Measurements from ENCODE around the gene TRUB2. TPM values are rescaled to one million over a fixed set of nuclear protein-coding genes. Genes with fewer than 3 reads are reported as not detected.

Gene TRUB2
- total and polyA plus RNA-seq, 2 experiments from 2014 or later: 17.4 to 50.9 TPM

DNA sequence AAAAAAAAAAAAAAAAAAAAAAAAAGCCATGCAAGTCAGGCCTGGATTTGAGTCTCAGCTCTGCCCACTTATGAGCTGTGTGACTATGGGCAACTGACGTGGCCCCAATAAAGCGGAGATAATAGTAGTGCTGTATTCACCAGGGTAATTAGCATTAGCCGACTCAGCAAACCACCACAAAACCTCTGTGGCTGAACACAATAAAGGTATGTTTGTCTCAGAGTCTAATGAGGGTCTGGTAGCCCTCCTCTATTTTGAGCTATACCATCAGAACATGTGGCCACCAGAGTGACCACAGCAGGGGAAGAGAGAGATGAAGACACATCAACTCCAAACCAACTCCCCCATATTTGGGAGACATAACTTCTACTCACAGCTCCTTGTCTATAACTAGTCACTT, 30.2 kb downstream of the TRUB2 start:
- Histone ChIP-seq H3K27ac (no peak overlapping the region), H3K9me2 (replicated peaks; ENCODE audit: insufficient read depth) (no peaks in the 10 kb centered on the region), H3K4me2 (no peak overlapping the region), H3K79me2 (no peaks in the 10 kb centered on the region), H3K9me3 (ENCODE audit: low read depth) (no peaks in the 10 kb centered on the region), H3K4me1 (ENCODE audit: insufficient read depth) (peaks cover 10% of the 10 kb centered on the region), H2AFZ (no peak overlapping the region), H4K20me1 (ENCODE audit: insufficient read depth, poor library complexity, severe bottlenecking) (no peaks in the 10 kb centered on the region), H3K4me3 (no peak overlapping the region), H3K36me3 (replicated peaks; ENCODE audit: insufficient read depth, low read depth) (no peaks in the 10 kb centered on the region), H3K27me3 (no peaks in the 10 kb centered on the region)
- 91% methylated on average over 3 of the region's 3 CpGs for WGBS (ENCODE audit: low lambda C conversion rate, missing lambda C conversion rate)
- DNase-seq (ENCODE audit: low spot score): no peak
- TF ChIP-seq, protein P1, sequence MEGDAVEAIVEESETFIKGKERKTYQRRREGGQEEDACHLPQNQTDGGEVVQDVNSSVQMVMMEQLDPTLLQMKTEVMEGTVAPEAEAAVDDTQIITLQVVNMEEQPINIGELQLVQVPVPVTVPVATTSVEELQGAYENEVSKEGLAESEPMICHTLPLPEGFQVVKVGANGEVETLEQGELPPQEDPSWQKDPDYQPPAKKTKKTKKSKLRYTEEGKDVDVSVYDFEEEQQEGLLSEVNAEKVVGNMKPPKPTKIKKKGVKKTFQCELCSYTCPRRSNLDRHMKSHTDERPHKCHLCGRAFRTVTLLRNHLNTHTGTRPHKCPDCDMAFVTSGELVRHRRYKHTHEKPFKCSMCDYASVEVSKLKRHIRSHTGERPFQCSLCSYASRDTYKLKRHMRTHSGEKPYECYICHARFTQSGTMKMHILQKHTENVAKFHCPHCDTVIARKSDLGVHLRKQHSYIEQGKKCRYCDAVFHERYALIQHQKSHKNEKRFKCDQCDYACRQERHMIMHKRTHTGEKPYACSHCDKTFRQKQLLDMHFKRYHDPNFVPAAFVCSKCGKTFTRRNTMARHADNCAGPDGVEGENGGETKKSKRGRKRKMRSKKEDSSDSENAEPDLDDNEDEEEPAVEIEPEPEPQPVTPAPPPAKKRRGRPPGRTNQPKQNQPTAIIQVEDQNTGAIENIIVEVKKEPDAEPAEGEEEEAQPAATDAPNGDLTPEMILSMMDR (IDR thresholded peaks at IDR 0.05; ENCODE audit: poor library complexity): no peak
- TF ChIP-seq EZH2 (IDR thresholded peaks at IDR 0.05; ENCODE audit: borderline replicate concordance): no peak
- no peak for TF ChIP-seq EZH2phosphoT487 (IDR thresholded peaks at IDR 0.05; ENCODE audit: low read depth, severe bottlenecking, unreplicated experiment)

DNA sequence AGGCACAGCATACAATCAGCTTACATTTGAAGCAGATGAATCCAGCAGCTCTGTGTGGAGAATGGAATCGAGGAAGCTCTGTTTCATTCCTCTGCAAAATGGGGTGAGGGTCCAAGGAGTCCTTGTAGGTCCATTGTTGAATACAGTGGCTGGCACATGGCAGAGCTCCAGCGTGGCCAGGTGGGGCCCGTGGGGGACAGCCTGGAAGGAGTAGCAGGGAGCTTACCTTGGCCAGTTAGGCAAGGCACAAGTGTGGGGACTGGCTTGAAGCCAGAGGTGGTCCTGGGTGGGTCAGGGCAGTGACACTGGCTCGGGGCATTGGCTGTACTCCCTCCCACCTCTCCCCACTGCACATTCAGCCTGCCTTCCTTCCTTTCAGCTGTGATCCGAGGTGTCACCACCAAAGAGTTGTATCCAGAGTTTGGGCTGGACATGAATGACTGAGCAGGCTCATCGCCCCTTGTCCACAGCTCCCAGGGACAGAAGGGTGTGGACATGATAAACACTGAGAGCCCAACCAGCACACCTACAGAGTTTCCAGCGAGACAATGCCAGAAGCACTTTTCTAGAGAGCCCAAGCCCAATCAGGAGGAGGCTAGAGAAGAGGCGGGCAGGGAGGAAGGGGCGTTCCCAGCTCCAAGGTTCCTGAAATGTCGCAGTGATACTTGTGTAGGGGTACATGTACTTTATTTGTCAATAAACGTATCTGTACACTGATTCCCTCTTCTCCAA, 33.8 kb downstream of the TRUB2 start:
- DNase-seq (ENCODE audit: low spot score): no peak
- no peaks in the 10 kb centered on the region for H3K27me3 ChIP-seq
- no peaks in the 10 kb centered on the region for H3K36me3 ChIP-seq (replicated peaks; ENCODE audit: insufficient read depth, low read depth)
- no peak overlapping the region for H2AFZ ChIP-seq
- no peaks in the 10 kb centered on the region for H4K20me1 ChIP-seq (ENCODE audit: insufficient read depth, poor library complexity, severe bottlenecking)
- no peaks in the 10 kb centered on the region for H3K79me2 ChIP-seq
- H3K4me3 ChIP-seq: no peak overlapping the region
- 90% methylated on average over 11 of the region's 11 CpGs for WGBS (ENCODE audit: low lambda C conversion rate, missing lambda C conversion rate)
- no peaks in the 10 kb centered on the region for H3K9me3 ChIP-seq (ENCODE audit: low read depth)
- H3K4me1 ChIP-seq (ENCODE audit: insufficient read depth): no peaks in the 10 kb centered on the region
- TF ChIP-seq EZH2phosphoT487 (IDR thresholded peaks at IDR 0.05; ENCODE audit: low read depth, severe bottlenecking, unreplicated experiment): no peak
- TF ChIP-seq, protein P1 (IDR thresholded peaks at IDR 0.05; ENCODE audit: poor library complexity): no peak
- no peak for TF ChIP-seq EZH2 (IDR thresholded peaks at IDR 0.05; ENCODE audit: borderline replicate concordance)
- H3K9me2 ChIP-seq (replicated peaks; ENCODE audit: insufficient read depth): no peaks in the 10 kb centered on the region
- H3K27ac ChIP-seq: no peak overlapping the region
- no peak overlapping the region for H3K4me2 ChIP-seq

DNA sequence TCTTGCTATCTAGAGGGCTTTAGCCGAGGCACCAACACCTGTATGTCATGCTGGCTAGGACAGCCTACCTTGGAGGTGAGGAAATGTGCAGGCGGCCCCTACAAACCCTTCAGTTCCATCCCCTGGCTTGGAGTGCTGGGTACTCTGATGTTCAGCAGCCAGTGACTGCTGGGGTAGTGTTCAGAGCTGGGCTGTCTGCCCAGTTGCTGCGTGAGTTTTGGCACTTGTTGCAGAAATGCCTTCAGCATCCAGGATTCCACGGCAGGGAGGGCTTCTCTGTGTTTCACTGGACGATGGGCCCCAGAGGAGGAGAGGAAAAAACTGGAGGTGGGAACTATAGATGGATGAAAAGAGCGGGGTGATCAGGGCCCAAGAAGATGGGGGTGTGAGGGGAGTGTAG, 35.8 kb downstream of the TRUB2 start:
- Histone ChIP-seq H3K27ac (no peak overlapping the region), H3K9me2 (replicated peaks; ENCODE audit: insufficient read depth) (no peaks in the 10 kb centered on the region), H3K27me3 (no peaks in the 10 kb centered on the region), H3K4me1 (ENCODE audit: insufficient read depth) (no peaks in the 10 kb centered on the region), H3K79me2 (no peaks in the 10 kb centered on the region), H4K20me1 (ENCODE audit: insufficient read depth, poor library complexity, severe bottlenecking) (no peaks in the 10 kb centered on the region), H3K4me2 (no peak overlapping the region), H2AFZ (no peak overlapping the region), H3K4me3 (no peak overlapping the region), H3K9me3 (ENCODE audit: low read depth) (no peaks in the 10 kb centered on the region), H3K36me3 (replicated peaks; ENCODE audit: insufficient read depth, low read depth) (no peaks in the 10 kb centered on the region)
- WGBS (ENCODE audit: low lambda C conversion rate, missing lambda C conversion rate): 88% methylated on average over 6 of the region's 6 CpGs
- peak; percentile 32 for DNase-seq (ENCODE audit: low spot score)
- no peak for TF ChIP-seq EZH2phosphoT487 (IDR thresholded peaks at IDR 0.05; ENCODE audit: low read depth, severe bottlenecking, unreplicated experiment)

DNA sequence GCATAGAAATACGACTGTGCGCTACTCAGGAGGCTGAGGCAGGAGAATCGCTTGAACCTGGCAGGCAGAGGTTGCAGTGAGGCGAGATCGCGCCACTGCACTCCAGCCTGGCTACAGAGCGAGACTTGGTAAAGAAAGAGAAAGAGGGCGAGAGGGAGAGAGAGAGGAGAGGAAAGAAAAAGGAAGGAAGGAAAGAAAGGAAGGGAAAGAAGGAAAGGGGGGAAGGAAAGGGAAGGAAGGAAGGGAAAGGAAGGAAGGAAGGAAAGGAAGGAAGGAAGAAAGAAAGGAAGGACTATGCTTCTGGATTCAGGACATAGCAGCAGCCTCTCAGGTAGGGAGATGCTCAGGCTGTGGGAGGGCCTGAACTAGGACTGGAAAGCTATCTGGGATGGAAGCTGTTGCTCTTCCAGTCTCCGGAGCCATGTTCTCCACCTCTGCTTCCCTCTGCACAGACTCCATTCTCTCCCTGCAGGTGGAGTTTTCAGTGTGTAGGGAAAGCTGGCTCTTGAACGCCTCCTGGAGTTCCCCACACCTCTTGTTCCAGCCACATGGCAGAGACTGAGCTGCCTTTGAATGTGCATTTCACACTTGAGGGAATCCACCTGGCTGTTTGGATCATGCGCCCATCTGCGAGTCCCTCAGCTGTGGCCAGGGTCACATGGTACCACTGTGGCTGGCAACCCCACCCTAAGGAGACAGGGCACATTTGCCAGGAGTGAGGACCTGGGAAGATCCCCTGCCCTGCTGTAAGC, 37.0 kb downstream of the TRUB2 start:
- H3K27me3 ChIP-seq: no peaks in the 10 kb centered on the region
- no peaks in the 10 kb centered on the region for H3K4me1 ChIP-seq (ENCODE audit: insufficient read depth)
- no peaks in the 10 kb centered on the region for H3K9me3 ChIP-seq (ENCODE audit: low read depth)
- H3K27ac ChIP-seq: no peak overlapping the region
- whole genome bisulfite sequencing (ENCODE audit: low lambda C conversion rate, missing lambda C conversion rate): 98% methylated on average over 12 of the region's 12 CpGs
- no peaks in the 10 kb centered on the region for H3K36me3 ChIP-seq (replicated peaks; ENCODE audit: insufficient read depth, low read depth)
- no peaks in the 10 kb centered on the region for H3K9me2 ChIP-seq (replicated peaks; ENCODE audit: insufficient read depth)
- no peak overlapping the region for H2AFZ ChIP-seq
- TF ChIP-seq EZH2phosphoT487 (IDR thresholded peaks at IDR 0.05; ENCODE audit: low read depth, severe bottlenecking, unreplicated experiment) (no peak), EZH2 (IDR thresholded peaks at IDR 0.05; ENCODE audit: borderline replicate concordance) (no peak)
- TF ChIP-seq, protein P1 (IDR thresholded peaks at IDR 0.05; ENCODE audit: poor library complexity): no peak
- H4K20me1 ChIP-seq (ENCODE audit: insufficient read depth, poor library complexity, severe bottlenecking): no peaks in the 10 kb centered on the region
- H3K4me3 ChIP-seq: no peak overlapping the region
- no peak for DNase-seq (ENCODE audit: low spot score)
- H3K79me2 ChIP-seq: no peaks in the 10 kb centered on the region
- H3K4me2 ChIP-seq: no peak overlapping the region

All from hepatocyte (in vitro differentiated cells).